Measurements from ENCODE around the gene DNER. TPM values are rescaled to one million over a fixed set of nuclear protein-coding genes. Genes with fewer than 3 reads are reported as not detected.

The DNER gene
- total RNA-seq, 1 donor = 0.72 TPM

DNA sequence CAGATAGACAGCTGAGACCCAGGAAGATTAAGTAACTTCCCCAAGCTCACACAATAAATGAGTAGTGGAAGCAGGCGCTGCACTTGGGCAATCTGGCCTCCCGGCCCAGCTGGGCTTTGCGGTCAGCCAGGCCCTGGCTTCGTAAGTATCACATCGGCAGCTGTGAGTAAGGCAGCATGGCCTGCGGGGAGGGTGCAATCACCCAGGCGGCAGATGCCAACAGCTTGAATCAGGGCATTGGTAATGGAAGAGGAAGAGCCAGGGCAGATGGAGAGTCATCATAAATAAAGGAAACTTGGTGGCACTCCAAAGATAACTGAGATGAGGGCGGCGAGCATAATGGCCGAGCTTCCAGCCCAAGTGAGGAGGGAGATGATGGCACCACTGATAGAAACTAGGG, 225.3 kb downstream of the DNER start:
- no peak for TF ChIP-seq CTCF (IDR thresholded peaks at IDR 0.05; ENCODE audit: insufficient read depth, low read length)
- DNase-seq (ENCODE audit: low read depth) = peak; percentile 9
- no peak overlapping the region for H3K4me3 ChIP-seq (ENCODE audit: low read depth, low read length)

DNA sequence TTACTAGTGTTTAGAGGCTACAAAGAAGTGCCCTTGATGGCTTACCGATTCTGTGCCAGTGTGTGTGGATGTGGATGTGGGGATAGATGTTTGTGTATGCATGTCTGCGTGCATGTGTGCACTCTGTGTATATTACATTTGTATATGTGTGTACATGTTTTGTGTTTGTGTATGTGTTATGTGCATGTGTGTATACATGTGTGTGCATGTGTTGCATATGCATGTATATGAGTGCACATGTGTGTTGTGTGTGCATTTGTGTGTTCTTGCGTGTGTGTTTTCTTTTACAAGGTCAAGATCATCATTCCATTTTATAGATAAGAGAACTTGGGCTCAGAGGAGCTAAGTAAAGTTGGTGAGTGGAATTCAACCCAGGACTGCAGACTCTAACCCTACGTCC, 226.1 kb downstream of the DNER start:
- TF ChIP-seq CTCF (IDR thresholded peaks at IDR 0.05; ENCODE audit: insufficient read depth, low read length) = no peak
- no peak for DNase-seq (ENCODE audit: low read depth)
- no peak overlapping the region for H3K4me3 ChIP-seq (ENCODE audit: low read depth, low read length)

DNA sequence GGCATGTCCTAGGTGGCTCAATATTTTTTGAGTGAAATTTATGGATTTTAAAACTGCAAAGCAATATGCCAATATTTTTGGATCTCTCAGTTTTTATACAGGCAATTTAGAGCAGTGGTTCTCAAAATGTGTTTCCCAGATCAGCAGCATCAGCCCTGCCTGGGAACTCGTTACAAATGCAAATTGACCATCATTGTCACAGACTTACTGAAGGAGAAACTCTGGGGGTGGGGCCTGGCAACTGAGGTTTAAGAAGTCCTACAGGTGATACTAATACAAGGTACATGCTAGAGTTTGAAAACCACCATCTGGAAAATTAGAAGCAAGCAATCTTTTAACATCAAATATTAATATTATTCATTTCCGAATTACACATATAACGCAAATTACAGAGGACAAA, 227.7 kb downstream of the DNER start:
- H3K4me3 ChIP-seq (ENCODE audit: low read depth, low read length) = no peak overlapping the region
- TF ChIP-seq CTCF (IDR thresholded peaks at IDR 0.05; ENCODE audit: insufficient read depth, low read length) = no peak
- no peak for DNase-seq (ENCODE audit: low read depth)

DNA sequence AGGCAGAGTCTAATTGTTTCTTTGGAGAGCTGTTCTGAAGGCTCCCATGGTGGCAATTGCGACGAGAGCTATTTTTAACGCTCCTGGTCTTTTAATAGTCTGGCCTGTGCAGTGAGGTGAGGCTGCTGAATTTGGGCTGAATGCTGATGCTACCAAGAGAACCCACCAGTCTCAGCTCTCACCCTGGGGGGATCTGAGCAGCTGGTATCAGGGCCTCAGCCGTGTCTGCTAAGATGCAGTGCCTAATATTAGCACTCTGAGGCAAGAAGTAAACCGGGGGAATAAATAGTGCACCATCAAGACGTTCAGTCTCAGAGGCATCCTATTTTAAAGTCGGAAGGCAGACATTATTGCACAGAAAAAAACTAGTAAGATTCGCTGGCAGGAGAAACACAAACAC, 228.5 kb downstream of the DNER start:
- no peak for TF ChIP-seq CTCF (IDR thresholded peaks at IDR 0.05; ENCODE audit: insufficient read depth, low read length)
- no peak for DNase-seq (ENCODE audit: low read depth)
- no peak overlapping the region for H3K4me3 ChIP-seq (ENCODE audit: low read depth, low read length)

GRCh38 chr2:229477269-229477755, 237.0 kb downstream of the DNER start:
- no peak overlapping the region for H3K4me3 ChIP-seq (ENCODE audit: low read depth, low read length)
- TF ChIP-seq CTCF (IDR thresholded peaks at IDR 0.05; ENCODE audit: insufficient read depth, low read length) = no peak

GRCh38 chr2:229475778-229476177, 238.6 kb downstream of the DNER start:
- TF ChIP-seq CTCF (IDR thresholded peaks at IDR 0.05; ENCODE audit: insufficient read depth, low read length) = no peak
- no peak overlapping the region for H3K4me3 ChIP-seq (ENCODE audit: low read depth, low read length)
- DNase-seq (ENCODE audit: low read depth) = peak; percentile 37

More at GRCh38 chr2:229477269-229477755, 237.0 kb downstream of the DNER start:
- no peak for DNase-seq (ENCODE audit: low read depth)

GRCh38 chr2:229474125-229474524, 240.2 kb downstream of the DNER start:
- DNase-seq (ENCODE audit: low read depth) = no peak
- H3K4me3 ChIP-seq (ENCODE audit: low read depth, low read length) = no peak overlapping the region
- TF ChIP-seq CTCF (IDR thresholded peaks at IDR 0.05; ENCODE audit: insufficient read depth, low read length) = no peak
